Adrenal gland (tissue), 5 donors: ENCODE data around the gene SIAH3.

Experiments used
- POLR2A ChIP-seq, 2 donors: fragments of 450-650 bp; IDR thresholded peaks; one replicate each; pipeline ENCODE4 v1.6.1; 2017; ENCODE audit warnings: antibody characterized with exemption in 2 of 2, mild to moderate bottlenecking in 2 of 2, moderate library complexity in 1 of 2
- TF ChIP-seq, protein P1 (sequence below), 6 experiments: fragments of 450-650 bp in 4 of 6; fragments of 200-600 bp in 2 of 6; sonication (generic) in 1 of 6; IDR thresholded peaks; 1 replicate in 5 of 6; 2 replicates in 1 of 6; pipeline versions ENCODE4 v1.5.1 to v1.8.0; 2016 to 2021; ENCODE audit warnings: antibody characterized with exemption in 6 of 6, mild to moderate bottlenecking in 2 of 6, moderate library complexity in 1 of 6
- donor health status: DM: no; HTN: no; CAD: no.

DNA sequence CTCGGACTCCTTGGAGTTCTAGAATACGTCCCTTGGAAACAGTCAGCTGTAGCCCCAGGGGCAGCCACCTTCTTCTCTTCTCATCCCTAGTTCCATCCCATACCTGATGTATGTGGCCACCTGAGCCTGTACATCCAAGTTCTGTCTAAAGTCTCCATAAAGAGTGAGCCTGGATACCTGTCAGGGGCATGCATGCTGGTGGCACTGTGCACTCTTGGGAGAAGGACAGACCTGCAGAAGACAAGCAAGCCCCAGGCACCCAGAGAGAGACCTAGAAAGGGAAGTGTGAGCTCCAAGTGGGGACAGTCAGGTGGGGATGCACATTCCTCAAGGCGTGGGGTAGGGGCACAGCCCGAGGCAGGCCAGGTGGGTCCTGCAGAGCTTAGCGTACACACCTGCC lies 21.4 kb downstream of the SIAH3 start:
- TF ChIP-seq, protein P1, sequence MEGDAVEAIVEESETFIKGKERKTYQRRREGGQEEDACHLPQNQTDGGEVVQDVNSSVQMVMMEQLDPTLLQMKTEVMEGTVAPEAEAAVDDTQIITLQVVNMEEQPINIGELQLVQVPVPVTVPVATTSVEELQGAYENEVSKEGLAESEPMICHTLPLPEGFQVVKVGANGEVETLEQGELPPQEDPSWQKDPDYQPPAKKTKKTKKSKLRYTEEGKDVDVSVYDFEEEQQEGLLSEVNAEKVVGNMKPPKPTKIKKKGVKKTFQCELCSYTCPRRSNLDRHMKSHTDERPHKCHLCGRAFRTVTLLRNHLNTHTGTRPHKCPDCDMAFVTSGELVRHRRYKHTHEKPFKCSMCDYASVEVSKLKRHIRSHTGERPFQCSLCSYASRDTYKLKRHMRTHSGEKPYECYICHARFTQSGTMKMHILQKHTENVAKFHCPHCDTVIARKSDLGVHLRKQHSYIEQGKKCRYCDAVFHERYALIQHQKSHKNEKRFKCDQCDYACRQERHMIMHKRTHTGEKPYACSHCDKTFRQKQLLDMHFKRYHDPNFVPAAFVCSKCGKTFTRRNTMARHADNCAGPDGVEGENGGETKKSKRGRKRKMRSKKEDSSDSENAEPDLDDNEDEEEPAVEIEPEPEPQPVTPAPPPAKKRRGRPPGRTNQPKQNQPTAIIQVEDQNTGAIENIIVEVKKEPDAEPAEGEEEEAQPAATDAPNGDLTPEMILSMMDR (IDR thresholded peaks at IDR 0.05) = no peak
- no peak for TF ChIP-seq POLR2A (IDR thresholded peaks at IDR 0.05)
